HAP-1 (cell line): Measurements from ENCODE around the gene HNF4A.

Source experiments
- DNase-seq, 2 experiments: peaks; one replicate each; pipeline ENCODE4 v3.0.0-alpha.2; 2016 to 2020; ENCODE audit warnings: low spot score in 2 of 2
- H3K27me3 ChIP-seq: fragments of 250-450 bp; sonication (Bioruptor Pico); 2 replicates; pipeline ENCODE4 v1.5.1; 2020; ENCODE audit warnings: low read depth, mild to moderate bottlenecking, moderate library complexity
- H3K36me3 ChIP-seq: fragments of 250-450 bp; sonication (Bioruptor Pico); replicated peaks from 2 replicates; pipeline ENCODE4 v1.5.1; 2020; ENCODE audit warnings: mild to moderate bottlenecking
- H3K4me1 ChIP-seq: fragments of 250-450 bp; sonication (Bioruptor Pico); 2 replicates; pipeline ENCODE4 v1.5.1; 2020; ENCODE audit warnings: mild to moderate bottlenecking
- H3K4me3 ChIP-seq: fragments of 250-450 bp; sonication (Bioruptor Pico); 2 replicates; pipeline ENCODE4 v1.5.1; 2020; ENCODE audit warnings: mild to moderate bottlenecking, moderate library complexity
- H3K9me3 ChIP-seq: fragments of 250-450 bp; sonication (Bioruptor Pico); 2 replicates; pipeline ENCODE4 v1.5.1; 2020; ENCODE audit warnings: mild to moderate bottlenecking, moderate library complexity
- in situ Hi-C: fragments of 300-500 bp; cut with MboI; formaldehyde crosslinking; loops from 3 replicates; pipeline ENCODE4 v1.14.3; 2020; ENCODE audit warnings: low sequenced_read_pairs, inconsistent platforms, mixed read lengths

HNF4A gene

GRCh38 chr20:44435630-44436335 is 80.3 kb downstream of the HNF4A start:
- in situ Hi-C loops, result no loop called here
- no peak for DNase-seq

GRCh38 chr20:44436393-44436792 is 80.9 kb downstream of the HNF4A start:
- Histone ChIP-seq H3K9me3 (no peaks in the 10 kb centered on the region), H3K36me3 (no peaks in the 10 kb centered on the region), H3K4me1 (no peaks in the 10 kb centered on the region), H3K27me3 (peaks cover 7% of the 10 kb centered on the region), H3K4me3 (no peak overlapping the region)
- no peak for DNase-seq
- in situ Hi-C loops, result no loop called here

More at GRCh38 chr20:44435630-44436335, 80.3 kb downstream of the HNF4A start:
- Histone ChIP-seq H3K27me3 (peaks cover 7% of the 10 kb centered on the region), H3K4me3 (no peak overlapping the region), H3K9me3 (no peaks in the 10 kb centered on the region), H3K36me3 (no peaks in the 10 kb centered on the region), H3K4me1 (no peaks in the 10 kb centered on the region)

- H3K36me3 ChIP-seq, result no peaks in the 10 kb centered on the region
- in situ Hi-C loops, result no loop called here
- H3K9me3 ChIP-seq, result no peaks in the 10 kb centered on the region
- no peaks in the 10 kb centered on the region for H3K4me1 ChIP-seq
- no peak overlapping the region for H3K4me3 ChIP-seq
- DNase-seq, result no peak
- peaks cover 7% of the 10 kb centered on the region for H3K27me3 ChIP-seq
Observed at GRCh38 chr20:44437497-44437896, 82.0 kb downstream of the HNF4A start.

DNA sequence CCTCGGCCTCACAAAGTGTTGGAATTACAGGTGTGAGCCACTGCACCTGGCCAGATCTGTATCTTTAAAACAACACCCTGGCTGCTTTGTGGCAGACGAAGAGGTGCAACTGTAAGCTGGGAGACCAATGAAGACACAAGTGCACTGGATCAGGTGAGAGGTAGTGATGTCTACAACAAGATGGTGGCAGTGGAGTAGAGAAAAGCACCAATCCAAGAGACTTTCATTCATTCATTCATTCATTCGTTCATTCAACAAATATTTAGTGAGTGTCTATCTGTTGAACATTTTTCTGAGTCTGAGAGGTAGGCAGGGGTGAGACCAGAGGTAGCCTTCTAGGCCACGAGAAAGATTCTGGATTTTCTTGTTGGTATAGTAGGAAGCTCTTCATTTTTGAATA is 83.3 kb downstream of the HNF4A start:
- H3K9me3 ChIP-seq, result no peaks in the 10 kb centered on the region
- H3K36me3 ChIP-seq, result no peaks in the 10 kb centered on the region
- no peaks in the 10 kb centered on the region; the same call in 1 of the 2 replicates for H3K27me3 ChIP-seq
- in situ Hi-C loops, result no loop called here
- H3K4me3 ChIP-seq, result no peak overlapping the region
- no peak for DNase-seq
- H3K4me1 ChIP-seq, result no peaks in the 10 kb centered on the region

- in situ Hi-C loops, result no loop called here
- H3K4me3 ChIP-seq, result no peak overlapping the region
Observed at GRCh38 chr20:44439318-44439717, 83.8 kb downstream of the HNF4A start.

DNA sequence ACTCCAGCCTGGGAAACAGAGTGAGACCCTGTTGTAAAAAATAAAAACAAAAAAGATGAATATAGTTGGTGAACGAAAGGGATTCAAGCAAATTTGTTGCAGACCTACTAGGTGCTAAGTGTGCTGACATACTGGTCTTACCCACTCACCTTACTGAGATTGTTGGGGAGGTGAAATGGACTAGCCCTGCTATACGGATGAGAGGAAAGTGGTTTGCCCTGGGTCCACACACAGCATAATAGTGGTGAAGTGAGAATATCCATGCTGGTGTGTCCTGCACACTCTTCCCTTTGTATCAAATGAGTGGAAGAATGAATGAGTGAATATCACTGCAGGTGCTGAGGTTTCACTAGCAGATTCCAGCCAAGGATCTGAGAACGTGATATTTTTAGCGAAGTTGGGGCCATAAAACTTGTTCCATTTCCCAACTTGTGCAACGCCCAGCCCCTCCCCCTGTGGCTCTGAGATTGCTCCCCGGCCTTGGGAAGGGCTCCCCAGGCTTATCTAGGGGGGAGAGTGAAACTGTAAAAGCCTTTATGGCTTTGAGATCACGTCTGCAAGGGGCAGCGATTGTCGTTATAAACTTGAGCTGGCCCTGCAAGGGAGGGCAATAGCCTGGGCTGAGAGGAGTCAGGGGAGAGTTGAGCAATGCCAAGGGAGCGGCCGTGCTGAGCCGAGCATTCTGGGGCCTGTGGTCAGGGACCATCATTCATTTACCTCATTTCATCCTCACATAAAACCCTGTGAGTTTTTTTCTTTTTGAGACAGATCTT is 87.0 kb downstream of the HNF4A start:
- no peak overlapping the region for H3K4me3 ChIP-seq
- no peaks in the 10 kb centered on the region for H3K9me3 ChIP-seq
- no peaks in the 10 kb centered on the region for H3K36me3 ChIP-seq
- in situ Hi-C loops, result no loop called here
- no peak for DNase-seq
- H3K4me1 ChIP-seq, result no peaks in the 10 kb centered on the region
- H3K27me3 ChIP-seq, result no peaks in the 10 kb centered on the region

More at GRCh38 chr20:44439318-44439717, 83.8 kb downstream of the HNF4A start:
- no peak for DNase-seq
- Histone ChIP-seq H3K9me3 (no peaks in the 10 kb centered on the region), H3K36me3 (no peaks in the 10 kb centered on the region), H3K4me1 (no peaks in the 10 kb centered on the region), H3K27me3 (no peaks in the 10 kb centered on the region)

GRCh38 chr20:44445742-44446710 is 90.5 kb downstream of the HNF4A start:
- no peaks in the 10 kb centered on the region for H3K27me3 ChIP-seq
- H3K36me3 ChIP-seq, result no peaks in the 10 kb centered on the region
- in situ Hi-C loops, result no loop called here
- no peaks in the 10 kb centered on the region for H3K4me1 ChIP-seq
- H3K4me3 ChIP-seq, result no peak overlapping the region
- no peak for DNase-seq
- no peaks in the 10 kb centered on the region for H3K9me3 ChIP-seq

DNA sequence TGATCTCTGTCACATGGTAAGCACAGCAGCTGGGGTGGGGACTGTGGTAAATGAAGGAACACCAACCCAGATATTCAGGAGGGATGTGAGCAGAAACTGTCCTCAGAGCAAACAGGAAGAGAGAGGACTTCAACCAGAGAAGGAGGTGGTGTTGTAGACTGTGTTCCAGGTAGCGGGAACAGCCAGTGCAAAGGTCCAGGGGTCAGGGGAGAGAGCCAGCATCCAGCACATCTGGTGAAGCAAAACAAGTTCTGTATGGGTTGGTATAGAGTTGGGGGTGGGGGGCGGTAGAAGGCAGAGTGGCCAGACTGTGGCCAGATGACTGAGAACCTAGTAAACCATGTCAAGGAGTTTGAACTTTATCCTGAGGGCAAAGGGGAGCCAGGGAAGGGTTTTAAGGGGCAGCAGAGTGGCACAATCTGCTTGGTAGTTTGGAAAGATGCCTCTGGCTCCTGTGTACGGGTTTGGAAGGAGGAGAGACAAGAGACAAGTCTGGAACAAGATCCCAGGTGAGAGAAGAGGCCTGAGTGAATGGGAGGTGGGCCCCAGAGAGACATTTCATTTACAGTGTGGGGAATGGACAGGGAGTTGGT is 92.4 kb downstream of the HNF4A start:
- no peaks in the 10 kb centered on the region for H3K4me1 ChIP-seq
- in situ Hi-C loops, result no loop called here
- DNase-seq, result no peak
- no peak overlapping the region for H3K4me3 ChIP-seq
- H3K27me3 ChIP-seq, result no peaks in the 10 kb centered on the region
- no peaks in the 10 kb centered on the region for H3K36me3 ChIP-seq
- no peaks in the 10 kb centered on the region for H3K9me3 ChIP-seq

DNA sequence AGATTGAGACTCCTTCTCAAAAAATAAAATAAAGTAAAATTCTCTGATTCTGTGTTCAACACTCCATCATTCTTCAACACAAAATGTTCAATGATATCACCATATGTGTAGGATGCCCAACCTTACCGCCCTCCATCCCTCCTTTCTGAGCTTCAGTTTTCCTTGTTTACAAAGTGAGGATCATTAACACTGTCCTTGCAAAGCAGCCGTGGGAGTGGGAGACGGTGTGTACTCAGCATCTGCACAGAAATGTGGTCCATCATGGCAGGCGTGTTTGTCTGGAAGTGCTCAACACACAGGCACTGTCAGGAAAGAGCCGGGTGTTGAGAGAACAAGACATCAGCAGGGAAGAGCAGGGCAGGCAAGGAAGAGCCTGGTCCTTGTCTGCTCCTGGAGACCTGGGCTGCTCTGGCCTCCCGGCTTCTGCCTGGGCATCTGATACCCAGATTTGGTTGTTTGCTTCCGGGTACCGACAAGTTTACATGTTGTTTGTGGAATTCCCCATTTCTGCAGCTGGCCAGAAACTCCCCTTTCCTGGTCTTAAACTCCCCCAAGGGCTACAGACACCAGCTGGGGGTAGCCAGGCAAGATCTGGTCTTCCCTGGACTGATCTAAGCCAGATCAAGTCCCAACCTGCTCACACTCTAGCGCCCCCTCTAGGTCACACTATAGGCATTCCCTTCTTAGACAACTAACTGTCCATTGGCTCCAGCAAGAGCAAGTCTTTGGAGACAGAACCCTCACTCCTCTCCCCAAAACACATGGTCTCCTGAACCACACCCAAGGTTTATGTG is 93.5 kb downstream of the HNF4A start:
- H3K36me3 ChIP-seq, result no peaks in the 10 kb centered on the region
- no peaks in the 10 kb centered on the region for H3K9me3 ChIP-seq
- in situ Hi-C loops, result no loop called here
- no peaks in the 10 kb centered on the region for H3K27me3 ChIP-seq
- H3K4me3 ChIP-seq, result no peak overlapping the region
- DNase-seq, result peak in 1 of 2 experiments; percentile 65
- H3K4me1 ChIP-seq, result no peaks in the 10 kb centered on the region

GRCh38 chr20:44449864-44450263 is 94.4 kb downstream of the HNF4A start:
- H3K4me3 ChIP-seq, result no peak overlapping the region

GRCh38 chr20:44450281-44450889 is 94.9 kb downstream of the HNF4A start:
- no peaks in the 10 kb centered on the region for H3K36me3 ChIP-seq
- H3K27me3 ChIP-seq, result no peaks in the 10 kb centered on the region
- in situ Hi-C loops, result no loop called here
- H3K4me3 ChIP-seq, result no peak overlapping the region
- H3K4me1 ChIP-seq, result no peaks in the 10 kb centered on the region
- DNase-seq, result no peak
- H3K9me3 ChIP-seq, result no peaks in the 10 kb centered on the region

More at GRCh38 chr20:44449864-44450263, 94.4 kb downstream of the HNF4A start:
- in situ Hi-C loops, result no loop called here
- no peaks in the 10 kb centered on the region for H3K4me1 ChIP-seq
- H3K27me3 ChIP-seq, result no peaks in the 10 kb centered on the region
- no peak for DNase-seq
- no peaks in the 10 kb centered on the region for H3K9me3 ChIP-seq
- H3K36me3 ChIP-seq, result no peaks in the 10 kb centered on the region

DNA sequence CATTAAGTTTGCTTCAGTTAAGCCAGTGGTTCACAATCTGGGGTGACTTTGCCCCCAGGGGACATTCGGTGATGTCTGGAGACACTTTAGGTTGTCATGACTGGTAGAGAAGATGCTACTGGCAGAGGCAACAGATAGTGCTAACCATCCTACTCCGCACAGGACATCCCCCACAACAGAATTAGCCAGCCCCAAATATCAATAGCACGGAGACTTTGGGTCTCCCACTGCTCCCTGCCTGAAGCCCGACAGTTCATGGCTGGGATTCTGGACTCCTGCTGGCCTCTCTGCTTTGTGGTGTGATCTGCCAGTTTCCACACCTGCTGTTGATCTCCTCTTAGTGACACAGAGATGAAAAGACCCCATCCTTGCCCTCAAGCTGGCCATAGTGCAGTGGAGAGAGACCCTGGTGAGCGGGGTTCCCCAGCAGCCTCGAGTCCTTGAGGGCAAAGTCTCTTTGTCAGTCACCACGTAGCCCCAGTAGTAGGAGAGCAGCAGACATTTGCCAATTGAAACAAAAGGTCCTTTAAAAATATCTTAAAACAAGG is 95.5 kb downstream of the HNF4A start:
- in situ Hi-C loops, result no loop called here
- Histone ChIP-seq H3K27me3 (no peaks in the 10 kb centered on the region), H3K4me1 (no peaks in the 10 kb centered on the region), H3K4me3 (no peak overlapping the region), H3K36me3 (no peaks in the 10 kb centered on the region), H3K9me3 (no peaks in the 10 kb centered on the region)
- DNase-seq, result no peak
